Psoas muscle (tissue), 8 donors: ENCODE measurements around the gene ZNF532. TPM values are rescaled to one million over a fixed set of nuclear protein-coding genes. Genes with fewer than 3 reads are reported as not detected.

ENCODE experiments used
- ATAC-seq, 4 donors: fragments of 200-7000 bp; cut with Tn5 transposase; one replicate each; pipeline ENCODE4 v1.9.1; 2020; ENCODE audit warnings: moderate library complexity in 3 of 4, mild to moderate bottlenecking in 2 of 4
- DNase-seq, 2 donors: peaks; one replicate each; pipeline ENCODE4 v3.0.0-alpha.2; 2020
- H3K27ac ChIP-seq: fragments of 200-600 bp; one replicate; pipeline ENCODE4 v1.8.0; 2022
- H3K27me3 ChIP-seq, 3 donors: fragments of 200-600 bp in 1 of 3; one replicate each; pipeline versions ENCODE4 v1.6.1 to v1.8.0; 2013 to 2022; ENCODE audit warnings: low read length in 2 of 3, mild to moderate bottlenecking in 2 of 3, moderate library complexity in 1 of 3; ENCODE audit not compliant: insufficient read depth in 3 of 3
- H3K36me3 ChIP-seq, 2 donors: fragments of 200-600 bp in 1 of 2; one replicate each; pipeline versions ENCODE4 v1.6.1 to v1.8.0; 2013 to 2022; ENCODE audit warnings: low read depth in 1 of 2, mild to moderate bottlenecking in 1 of 2, moderate library complexity in 1 of 2; ENCODE audit not compliant: insufficient read depth in 1 of 2
- H3K4me1 ChIP-seq: fragments of 200-600 bp; one replicate; pipeline ENCODE4 v1.8.0; 2022
- H3K4me3 ChIP-seq: fragments of 200-600 bp; one replicate; pipeline ENCODE4 v1.8.0; 2022; ENCODE audit warnings: mild to moderate bottlenecking
- H3K9me3 ChIP-seq: fragments of 200-600 bp; one replicate; pipeline ENCODE4 v1.8.0; 2022
- WGBS, 3 donors: extraction: QIAGEN DNeasy Blood & Tissue Kit; methylation state at CpG; one replicate each; pipeline versions ENCODE4 v1.1.6 to v1.1.7; 2013; 5-methylcytosine and 5-hydroxymethylcytosine counted together
- intact Hi-C, 2 donors: fragments of 100-400 bp; cut with DNase I; formaldehyde crosslinking; loops; one replicate each; pipeline versions ENCODE4 v1.11.0 to v1.14.2; 2022
- polyA plus RNA-seq, 3 donors: library from polyadenylated mRNA; stranded (reverse); fragments of 200-250 nt; gene quantifications; one replicate each; pipeline ENCODE4 v1.2.3, GENCODE V29; 2013
- total RNA-seq, 4 donors: library from RNA; stranded (reverse); fragmentation: NEBNext Ultra II Directional in 2 of 4; extraction: Animal tissue kit (Norgen Biotek cat#: 25700) in 2 of 4; gene quantifications; one replicate each; pipeline versions ENCODE4 v1.2.1 to v1.2.4, GENCODE V29; 2021 to 2023
- TF ChIP-seq, protein P1 (sequence below): fragments of 200-600 bp; IDR thresholded peaks from one replicate; pipeline ENCODE4 v1.8.0; 2022; ENCODE audit warnings: antibody characterized with exemption
- donor health status: healthy with polysubstance abuse.
- donor health status: DM: no; HTN: no; CAD: no; lungs with moderate emphysema.
- donor health status: Bipolar disorder and iron deficiency.
- donor health status: healthy.
- donor health status: DM: yes; HTN: yes; CAD: no.
- donor health status: DM: no; HTN: no; CAD: no.
- donor health status: DM: no; HTN: no; CAD: no.
- donor health status: DM: yes; HTN: yes; CAD: no.

The ZNF532 gene
- total and polyA plus RNA-seq, 7 donors, result 13.6 to 105 (median 68.8) TPM

- H3K27ac ChIP-seq, result peak overlapping the region; percentile 56
- WGBS, 3 donors, result 73 to 88% (median 75%) methylated on average over 14 of the region's 14 CpGs
- peak; percentile 23 to 66 for DNase-seq
- peaks cover 17% of the 10 kb centered on the region for H3K4me1 ChIP-seq
- intact Hi-C loops, result no loop called here
- no peaks in the 10 kb centered on the region for H3K9me3 ChIP-seq
- H3K27me3 ChIP-seq, result no peaks in the 10 kb centered on the region
- H3K4me3 ChIP-seq, result no peak overlapping the region
- TF ChIP-seq, protein P1, sequence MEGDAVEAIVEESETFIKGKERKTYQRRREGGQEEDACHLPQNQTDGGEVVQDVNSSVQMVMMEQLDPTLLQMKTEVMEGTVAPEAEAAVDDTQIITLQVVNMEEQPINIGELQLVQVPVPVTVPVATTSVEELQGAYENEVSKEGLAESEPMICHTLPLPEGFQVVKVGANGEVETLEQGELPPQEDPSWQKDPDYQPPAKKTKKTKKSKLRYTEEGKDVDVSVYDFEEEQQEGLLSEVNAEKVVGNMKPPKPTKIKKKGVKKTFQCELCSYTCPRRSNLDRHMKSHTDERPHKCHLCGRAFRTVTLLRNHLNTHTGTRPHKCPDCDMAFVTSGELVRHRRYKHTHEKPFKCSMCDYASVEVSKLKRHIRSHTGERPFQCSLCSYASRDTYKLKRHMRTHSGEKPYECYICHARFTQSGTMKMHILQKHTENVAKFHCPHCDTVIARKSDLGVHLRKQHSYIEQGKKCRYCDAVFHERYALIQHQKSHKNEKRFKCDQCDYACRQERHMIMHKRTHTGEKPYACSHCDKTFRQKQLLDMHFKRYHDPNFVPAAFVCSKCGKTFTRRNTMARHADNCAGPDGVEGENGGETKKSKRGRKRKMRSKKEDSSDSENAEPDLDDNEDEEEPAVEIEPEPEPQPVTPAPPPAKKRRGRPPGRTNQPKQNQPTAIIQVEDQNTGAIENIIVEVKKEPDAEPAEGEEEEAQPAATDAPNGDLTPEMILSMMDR, result no peak
- ATAC-seq, result peak; percentile 87 to 96 (median 92)
- H3K36me3 ChIP-seq, result peaks cover 3 to 16% of the 10 kb centered on the region in 2 donors
Observed at GRCh38 chr18:58960946-58961722, 96.5 kb downstream of the ZNF532 start.

DNA sequence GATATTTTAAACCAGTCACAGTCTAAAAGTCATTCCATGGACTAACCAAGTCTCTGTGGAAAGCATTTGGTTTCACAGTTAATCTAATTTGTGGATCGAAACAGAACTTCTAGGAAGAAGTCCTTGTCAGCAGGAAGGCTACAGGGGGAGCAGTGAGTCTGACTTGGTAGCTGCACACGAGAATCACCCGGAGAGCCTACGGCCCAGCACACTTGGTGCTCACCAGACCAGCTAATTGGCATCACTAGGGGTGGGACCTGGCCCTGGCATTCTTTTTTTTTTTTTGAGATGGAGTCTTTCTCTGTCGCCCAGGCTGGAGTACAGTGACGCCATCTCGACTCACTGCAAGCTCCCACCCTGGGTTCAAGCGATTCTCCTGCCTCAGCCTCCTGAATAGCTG, 97.7 kb downstream of the ZNF532 start:
- Histone ChIP-seq H3K27ac (no peak overlapping the region), H3K27me3 (no peaks in the 10 kb centered on the region), H3K4me3 (no peak overlapping the region), H3K9me3 (no peaks in the 10 kb centered on the region), H3K36me3 (peaks cover 3 to 16% of the 10 kb centered on the region in 2 donors), H3K4me1 (peaks cover 29% of the 10 kb centered on the region)
- ATAC-seq (no peak), DNase-seq (no peak)
- intact Hi-C loops, result no loop called here
- 83 to 91% (median 83%) methylated on average over 8 of the region's 8 CpGs for WGBS, 3 donors
- TF ChIP-seq, protein P1, result no peak

DNA sequence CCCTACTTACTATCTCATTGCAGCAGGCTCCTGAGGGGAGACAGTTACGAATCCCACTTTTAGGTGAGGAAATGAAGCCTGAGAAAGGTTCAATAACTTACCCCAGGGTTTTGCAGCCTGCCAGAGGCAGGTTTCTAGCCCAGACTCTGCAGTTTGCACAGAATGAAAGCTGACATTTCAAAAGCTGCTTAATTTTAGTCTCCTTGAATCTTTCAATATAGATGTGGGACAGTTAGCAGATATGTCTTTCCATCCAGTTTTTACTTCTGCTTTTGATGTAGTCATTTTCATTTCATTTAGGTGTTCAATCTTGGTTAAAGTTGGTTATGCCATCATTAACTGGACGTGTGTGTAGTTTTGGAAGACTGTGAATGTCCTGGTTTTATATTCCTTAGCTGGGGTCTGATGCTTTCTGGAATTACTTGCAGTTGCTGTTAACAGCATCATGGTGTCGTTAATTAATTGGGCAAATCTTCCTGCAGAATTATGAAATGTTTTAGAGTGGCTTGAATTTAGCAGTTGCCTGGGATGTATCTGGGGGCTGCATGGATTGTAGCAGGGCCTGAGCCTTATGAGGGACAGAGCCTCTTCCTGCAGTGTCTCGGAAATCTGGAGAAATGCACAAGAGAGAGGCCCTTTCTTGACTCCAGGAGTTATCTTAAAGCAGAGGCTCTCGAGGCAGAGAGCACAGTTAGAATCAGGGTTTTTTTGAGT, 100.8 kb downstream of the ZNF532 start:
- intact Hi-C loops, result no loop called here
- Histone ChIP-seq H3K36me3 (peaks cover 3 to 21% of the 10 kb centered on the region in 2 donors), H3K27ac (peak overlapping the region; percentile 2), H3K4me3 (no peak overlapping the region), H3K27me3 (no peaks in the 10 kb centered on the region), H3K4me1 (peaks cover 39% of the 10 kb centered on the region), H3K9me3 (no peaks in the 10 kb centered on the region)
- DNase-seq (no peak), ATAC-seq (no peak)
- WGBS, 3 donors, result 73 to 83% (median 80%) methylated on average over 5 of the region's 5 CpGs
- TF ChIP-seq, protein P1, result no peak

DNA sequence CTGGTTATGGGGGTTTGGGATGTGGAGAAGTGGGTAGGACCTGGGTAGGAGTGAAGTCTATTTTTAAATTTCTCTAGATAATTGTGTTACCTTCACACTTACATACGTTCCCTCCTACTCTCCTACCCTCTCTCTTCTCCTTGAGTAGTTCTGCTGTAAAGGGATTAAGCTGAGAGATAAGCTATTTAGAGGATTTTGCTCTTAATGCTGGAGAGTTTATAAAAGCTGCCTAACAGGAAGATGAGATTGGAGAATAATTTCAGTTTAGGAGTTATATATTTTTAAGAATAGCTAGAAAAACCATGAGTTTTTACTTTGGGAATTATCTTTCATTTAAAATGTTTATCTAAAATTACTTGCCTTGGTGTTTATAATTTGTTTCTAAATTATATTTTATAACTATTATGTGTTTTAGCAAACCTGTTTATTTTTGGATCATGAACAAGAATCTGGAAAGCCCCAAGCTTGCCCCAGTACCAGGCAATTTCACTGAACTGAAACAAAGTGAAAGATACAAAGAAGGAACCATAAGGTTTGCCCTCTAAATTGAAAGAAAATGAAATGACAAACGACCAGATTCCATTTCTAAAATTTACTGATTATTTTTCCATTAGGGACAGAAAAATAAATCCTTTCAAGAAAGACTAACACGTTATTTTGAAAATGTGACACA, 101.5 kb downstream of the ZNF532 start:
- DNase-seq (no peak), ATAC-seq (no peak)
- intact Hi-C loops, result no loop called here
- WGBS, 3 donors, result 63 to 76% (median 69%) methylated on average over 3 of the region's 3 CpGs
- peak overlapping the region; percentile 2 for H3K27ac ChIP-seq
- H3K27me3 ChIP-seq, result no peaks in the 10 kb centered on the region
- TF ChIP-seq, protein P1, result no peak
- peaks cover 42% of the 10 kb centered on the region for H3K4me1 ChIP-seq
- peaks cover 3 to 21% of the 10 kb centered on the region in 2 donors for H3K36me3 ChIP-seq
- no peaks in the 10 kb centered on the region for H3K9me3 ChIP-seq
- no peak overlapping the region for H3K4me3 ChIP-seq
